Medulla oblongata (tissue), 1 donor: ENCODE measurements around the gene OTUB1.

Source experiments
- DNase-seq: peaks from one replicate; pipeline ENCODE4 v3.0.0-alpha.2; 2015; ENCODE audit errors: extremely low spot score

OTUB1 gene

GRCh38 chr11:64022125-64022784 lies 36.0 kb downstream of the OTUB1 start:
- no peak for DNase-seq

DNA sequence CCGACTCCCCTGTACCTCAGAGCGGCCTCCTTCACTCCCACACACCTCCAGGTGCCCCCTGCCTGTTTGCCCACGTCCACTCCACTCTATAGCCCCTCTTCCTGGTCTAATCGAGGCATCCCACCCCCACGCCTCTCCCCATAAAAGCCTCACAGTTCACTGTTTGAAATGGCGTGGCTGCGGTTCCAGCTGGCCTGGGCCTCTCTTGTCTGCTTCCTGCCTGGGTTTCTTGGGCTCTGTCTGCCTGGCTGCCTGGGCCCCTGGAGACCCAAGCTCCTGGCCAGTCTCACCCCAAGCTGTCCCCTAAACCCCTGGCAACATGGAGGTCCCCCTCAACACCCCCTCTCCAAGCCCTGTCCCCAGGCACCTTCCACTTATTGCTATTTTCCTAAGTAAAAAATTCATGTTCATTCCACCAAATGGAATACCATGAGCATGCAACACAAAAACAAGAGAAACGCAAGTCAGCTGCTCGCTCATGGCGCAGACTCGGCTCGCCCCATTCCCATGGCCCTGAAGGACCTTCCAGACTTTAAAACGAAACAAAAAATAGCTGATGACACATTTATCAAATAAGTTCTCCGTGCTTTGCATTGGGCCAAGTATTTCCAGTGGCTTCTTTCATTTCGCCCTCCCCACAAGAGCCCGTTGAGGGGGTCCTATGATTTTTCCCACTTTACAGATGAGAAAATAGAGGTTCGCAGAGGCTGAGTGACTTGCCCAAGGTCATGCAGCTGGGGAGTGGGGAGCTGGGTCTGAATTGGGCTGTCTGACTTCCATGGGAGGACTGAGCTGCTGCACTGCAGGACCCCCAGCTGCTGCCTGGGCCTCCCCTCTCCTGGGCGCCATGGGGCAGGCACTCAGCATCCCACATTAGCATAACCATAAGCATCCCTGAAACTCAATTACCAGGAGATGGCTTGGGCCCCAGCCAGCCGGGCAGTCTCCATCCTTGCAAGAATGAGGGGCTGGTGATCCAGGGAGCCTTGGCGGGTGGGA lies 37.8 kb downstream of the OTUB1 start:
- no peak for DNase-seq

DNA sequence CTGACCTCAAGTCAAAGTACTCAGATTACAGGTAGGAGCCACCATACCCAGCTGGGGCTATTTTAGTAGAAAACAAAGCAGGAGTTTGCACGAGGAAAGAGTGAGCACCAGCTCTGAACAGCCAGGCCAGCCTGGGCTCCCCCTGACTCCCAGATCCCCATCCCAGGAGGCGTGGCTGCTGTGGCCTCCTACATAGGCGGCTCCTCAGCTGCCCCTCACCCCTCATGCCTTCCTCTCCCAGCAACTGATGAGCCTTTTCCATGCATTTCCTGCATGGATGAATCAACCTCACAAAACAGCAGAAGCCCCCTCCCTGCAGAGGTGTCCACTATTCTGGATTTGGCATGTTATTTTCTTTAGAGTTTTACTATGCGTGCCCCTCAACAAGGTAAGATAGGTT lies 39.0 kb downstream of the OTUB1 start:
- DNase-seq: no peak

- no peak for DNase-seq
Observed at GRCh38 chr11:64026575-64027205, 40.5 kb downstream of the OTUB1 start.

- peak; percentile 51 for DNase-seq
Observed at GRCh38 chr11:64027651-64028397, 41.6 kb downstream of the OTUB1 start.

- no peak for DNase-seq
Observed at GRCh38 chr11:64028398-64029115, 42.3 kb downstream of the OTUB1 start.

- no peak for DNase-seq
Observed at GRCh38 chr11:64029773-64030172, 43.5 kb downstream of the OTUB1 start.

- DNase-seq: no peak
Observed at GRCh38 chr11:64031001-64031400, 44.8 kb downstream of the OTUB1 start.

DNA sequence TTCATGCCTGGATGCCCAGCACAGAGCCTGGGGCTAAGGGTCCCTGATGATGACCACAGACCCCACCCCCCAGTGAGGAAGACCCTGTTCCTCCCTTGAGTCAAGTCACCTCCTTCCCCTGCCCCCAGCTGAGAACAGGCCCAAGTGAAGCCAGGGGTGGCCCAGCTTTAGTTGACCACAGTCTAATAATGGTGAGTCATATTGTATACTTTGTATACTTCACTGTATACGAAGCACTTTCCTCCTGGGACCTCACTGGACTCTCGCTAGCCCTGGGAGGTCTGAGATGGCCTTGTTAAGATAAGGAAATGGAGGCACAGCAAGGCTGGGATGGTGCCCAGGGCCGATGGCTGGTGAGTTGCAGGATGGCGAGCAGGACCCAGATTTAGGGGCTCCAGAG lies 45.8 kb downstream of the OTUB1 start:
- DNase-seq: no peak

DNA sequence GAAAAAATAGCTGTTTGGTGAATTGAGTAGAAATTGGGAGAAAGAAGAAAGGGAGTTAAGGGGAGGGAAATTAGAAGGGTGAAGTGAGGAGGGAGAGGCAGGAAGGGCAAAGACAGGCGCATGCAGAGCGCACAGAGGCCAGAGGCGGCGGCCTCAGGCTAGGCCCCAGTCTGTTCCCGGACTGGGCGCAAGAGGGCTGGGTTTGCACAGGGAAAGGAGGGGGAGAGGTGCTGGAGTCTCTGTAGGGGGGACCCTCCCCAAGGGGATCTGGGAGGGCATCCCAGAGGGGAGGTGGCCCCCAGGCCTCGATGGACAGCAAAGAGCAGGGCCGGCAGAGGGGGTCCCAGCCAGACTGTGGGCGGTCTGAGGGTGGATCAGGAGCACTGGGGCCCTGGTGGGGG lies 48.2 kb downstream of the OTUB1 start:
- no peak for DNase-seq

GRCh38 chr11:64035081-64035524 lies 48.9 kb downstream of the OTUB1 start:
- DNase-seq: no peak

DNA sequence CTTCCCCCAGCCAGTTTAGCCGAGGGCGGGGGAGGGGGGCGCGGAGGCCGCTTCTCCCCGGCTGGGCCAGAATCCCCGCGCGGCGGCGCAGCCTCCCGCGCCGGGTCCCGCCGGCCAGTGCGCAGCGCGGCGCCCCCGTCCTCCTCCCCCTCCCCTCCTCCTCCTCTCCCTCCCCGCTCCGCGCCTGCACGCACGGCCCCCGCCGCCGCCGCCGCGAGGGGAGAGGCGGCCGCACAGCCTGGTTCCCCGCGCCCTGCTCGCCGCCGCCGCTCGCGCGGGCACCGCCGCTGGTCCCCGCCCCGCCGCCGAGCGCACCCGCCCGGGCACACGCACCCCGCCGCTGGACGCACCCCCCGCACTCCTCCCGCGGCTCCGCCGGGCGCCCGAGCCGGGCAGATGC lies 49.3 kb downstream of the OTUB1 start, which contains the start of gene FLRT1:
Gene FLRT1, plus strand, starts transcription at position 356 of the 400 bp plus-strand sequence. CDS start 80,337 bp downstream, outside the sequence.
- no peak for DNase-seq

DNA sequence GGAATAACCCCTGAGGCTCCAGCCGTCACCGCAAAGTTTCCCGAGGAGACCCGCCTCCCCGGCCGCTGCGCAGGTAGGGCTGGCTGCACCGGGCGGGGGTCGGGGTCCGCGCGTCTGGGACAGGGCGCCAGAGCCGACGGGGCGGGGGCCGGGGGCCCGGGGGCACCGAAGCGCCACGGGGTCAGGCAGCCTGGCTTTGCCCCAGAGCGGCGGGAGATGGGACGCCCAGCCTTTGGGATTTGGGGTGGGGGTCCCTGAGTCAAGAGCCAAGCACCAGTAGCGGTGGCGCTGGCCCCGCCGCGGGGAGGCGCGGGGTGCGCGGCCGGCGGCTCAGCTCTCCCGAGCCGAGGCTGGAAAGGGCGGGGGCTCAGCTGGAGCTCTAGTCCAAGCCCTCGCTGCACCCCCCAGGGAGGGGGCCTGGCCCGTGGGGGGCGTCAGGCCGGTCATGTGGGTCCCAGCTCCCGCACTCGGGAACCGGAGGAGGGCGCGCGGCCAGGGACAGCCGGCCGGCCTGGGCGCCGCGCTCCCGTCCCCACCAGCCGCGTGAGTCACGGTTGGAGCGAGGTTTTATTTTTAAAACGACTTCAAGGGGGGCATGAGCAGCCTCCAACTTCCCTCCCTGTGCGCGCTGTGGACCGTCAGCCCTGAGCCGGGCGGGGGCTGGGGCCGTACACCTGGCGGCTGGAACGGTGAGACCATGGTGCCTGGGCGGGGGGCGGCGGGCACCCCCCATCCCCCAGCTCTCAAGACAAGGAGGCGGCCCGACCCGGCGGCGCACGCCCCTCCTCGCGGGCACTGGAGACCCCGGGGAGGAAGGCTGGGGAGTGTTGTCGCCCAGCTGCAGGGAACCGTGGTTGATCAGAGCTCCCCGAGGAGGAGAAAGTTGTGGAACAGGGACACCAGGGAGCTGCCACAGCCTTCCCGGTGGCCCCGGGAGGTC lies 50.1 kb downstream of the OTUB1 start:
- DNase-seq: peak; percentile 51

DNA sequence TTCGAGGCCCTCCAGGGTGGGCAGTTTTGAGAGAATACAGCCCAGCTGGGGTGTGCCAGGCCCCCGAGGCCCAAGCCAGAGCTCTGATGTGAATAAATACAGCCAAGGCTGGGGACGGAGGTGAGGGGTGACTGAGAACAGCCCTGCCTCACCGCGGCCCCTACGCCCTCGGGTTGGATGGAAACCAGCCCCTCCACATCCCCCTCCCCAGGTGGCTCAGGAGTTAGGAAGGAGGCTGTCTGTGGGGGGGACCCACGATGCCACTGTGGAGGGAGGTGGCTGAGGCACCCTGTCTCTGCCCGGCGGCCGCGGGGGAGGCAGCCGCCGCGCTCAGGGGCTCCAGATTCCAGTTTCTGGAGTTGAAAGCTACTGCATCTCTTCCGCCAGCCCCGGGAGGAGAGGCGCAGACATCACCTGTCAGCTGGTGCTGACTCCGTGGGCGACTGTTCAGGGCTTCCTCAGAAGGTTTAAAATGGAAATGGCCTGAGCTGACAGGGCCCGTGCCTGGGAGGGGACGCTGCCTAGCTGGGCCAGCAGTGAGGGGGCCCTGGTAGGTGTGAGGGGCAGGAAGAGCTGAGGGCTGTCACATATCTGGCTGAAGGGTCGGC lies 50.9 kb downstream of the OTUB1 start:
- no peak for DNase-seq

DNA sequence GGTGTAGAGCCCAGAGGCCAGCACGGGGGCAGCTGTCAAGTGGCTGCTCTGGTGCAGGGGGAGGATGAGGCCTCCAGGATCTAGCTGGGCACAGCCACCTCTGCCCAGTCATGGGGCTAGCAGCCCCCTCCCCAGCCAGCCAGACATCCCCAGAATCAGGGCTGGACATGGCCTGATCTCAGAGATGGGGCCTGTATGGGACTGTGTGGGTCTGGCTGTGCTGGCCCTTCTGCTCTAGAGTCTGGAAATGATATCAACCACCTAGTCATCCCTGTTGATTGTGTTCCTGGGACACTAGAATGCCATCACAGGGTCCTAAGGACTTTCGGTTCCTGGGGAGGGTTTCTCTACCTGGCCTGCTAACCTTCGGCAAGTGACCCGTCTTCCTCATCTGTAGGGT lies 52.3 kb downstream of the OTUB1 start:
- DNase-seq: no peak

DNA sequence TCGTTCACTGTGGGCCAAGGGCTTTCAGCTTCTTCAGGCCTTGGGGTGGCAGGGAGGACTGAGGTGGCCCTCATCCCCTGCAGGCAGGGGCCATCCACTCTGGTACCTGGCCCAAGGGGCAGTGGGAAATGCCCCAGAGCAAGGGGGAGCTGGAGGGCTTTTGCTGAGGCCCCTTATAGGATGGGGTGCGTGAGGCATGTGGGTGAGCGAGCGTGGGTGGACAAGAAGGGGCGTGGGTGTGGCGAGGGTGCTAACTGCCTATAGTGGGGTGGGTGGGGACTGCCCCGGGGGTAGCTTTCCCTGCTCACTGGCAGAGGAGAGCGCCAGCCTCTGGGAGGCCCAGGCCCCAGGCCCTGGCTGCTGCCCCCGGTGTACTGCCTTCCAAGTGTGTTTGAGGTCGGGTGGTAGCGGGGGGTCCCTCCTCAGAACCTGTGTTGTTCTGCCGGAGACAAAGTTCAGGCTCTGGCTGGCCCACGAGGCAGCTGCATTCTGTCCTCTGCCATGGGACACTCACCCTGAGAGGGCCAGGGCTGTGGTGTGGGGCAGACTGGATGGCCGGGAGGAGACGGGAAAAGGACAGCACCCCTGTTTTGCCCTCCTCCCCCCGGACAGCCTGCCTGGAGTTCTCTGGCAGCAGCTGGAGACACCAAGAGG lies 52.9 kb downstream of the OTUB1 start:
- DNase-seq: no peak

DNA sequence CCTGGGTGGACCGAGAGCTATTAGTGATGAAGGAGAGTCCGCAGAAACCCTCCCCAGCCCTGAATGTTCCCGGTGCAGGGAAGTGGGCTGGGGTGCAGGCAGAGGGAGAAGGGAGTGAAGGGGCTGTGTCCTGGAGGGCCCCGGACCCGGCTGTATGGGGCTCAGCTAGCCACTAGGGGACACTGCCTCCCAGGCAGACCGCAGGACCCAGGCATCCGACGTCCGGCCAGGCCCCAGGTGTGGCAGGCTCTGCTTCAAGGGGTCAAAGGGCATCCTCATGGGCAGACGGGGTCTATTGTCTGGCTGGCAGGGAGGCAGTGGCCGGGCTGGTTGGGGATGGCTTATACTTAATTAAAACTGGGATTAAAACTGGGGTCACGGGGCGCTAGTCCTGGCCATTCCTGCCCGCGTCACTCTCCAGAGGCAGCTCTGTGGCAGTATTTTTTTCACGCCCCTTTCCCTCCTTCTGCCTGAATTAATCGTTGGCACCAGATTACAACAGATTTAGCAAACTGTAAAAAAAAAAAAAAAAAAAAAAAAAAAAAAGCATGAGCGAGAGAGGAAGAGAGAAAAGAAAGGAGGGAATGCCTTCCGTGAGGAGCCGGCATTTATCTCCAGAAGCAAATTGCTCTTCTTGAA lies 54.6 kb downstream of the OTUB1 start:
- peak; percentile 75 for DNase-seq

DNA sequence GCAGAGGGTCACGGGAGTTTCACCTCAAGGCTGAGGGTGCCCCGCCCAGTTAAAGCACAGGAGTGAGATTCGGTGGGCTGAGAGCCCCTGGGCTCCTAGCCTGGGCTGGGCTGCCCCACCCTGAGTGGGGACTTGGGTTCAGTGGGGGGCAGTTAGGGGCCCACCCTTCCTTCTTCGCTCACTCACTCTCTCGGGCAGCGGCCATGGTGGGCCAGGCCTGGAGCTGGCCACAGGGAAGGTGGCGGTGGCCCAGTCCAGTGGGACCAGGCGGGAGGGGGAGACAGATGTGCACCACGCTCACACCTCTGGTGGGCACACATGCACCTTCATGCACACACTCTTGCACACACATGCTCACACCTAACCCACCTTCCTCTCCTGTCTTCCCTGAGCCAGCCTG lies 55.6 kb downstream of the OTUB1 start:
- no peak for DNase-seq
